ENCODE data around the gene ACAD8. TPM values are rescaled to one million over a fixed set of nuclear protein-coding genes. Genes with fewer than 3 reads are reported as not detected.

Gene ACAD8
- total RNA-seq, 1 donor from 2014 or later, result 13.0 TPM

DNA sequence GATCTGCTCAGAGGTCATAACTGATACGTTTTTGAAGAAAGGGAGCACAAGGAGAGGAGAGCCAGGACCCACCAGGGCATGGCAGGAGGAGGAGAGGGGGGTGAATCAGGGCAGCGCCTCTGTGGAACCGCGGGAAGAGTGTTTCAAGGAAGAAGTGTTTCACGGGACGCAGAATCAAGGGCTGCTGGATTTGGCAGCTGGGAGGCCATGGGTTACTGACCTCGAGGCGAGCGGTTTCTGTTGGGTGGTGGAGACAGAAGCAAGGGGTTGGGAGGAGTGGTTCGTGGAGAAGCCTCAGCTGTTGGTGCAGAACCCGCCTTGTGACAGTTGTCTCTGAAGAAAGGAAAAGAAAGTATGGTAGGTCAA lies 15.8 kb upstream of the ACAD8 start:
- peaks cover 0 to 6% (median 0%) of the 10 kb centered on the region in 3 donors for H3K4me1 ChIP-seq (ENCODE audit: control insufficient read depth in 3 of 3, insufficient read depth in 3 of 3, low read length in 3 of 3)
- no peak overlapping the region for H3K27ac ChIP-seq (ENCODE audit: low read depth, low read length)
- no peaks in the 10 kb centered on the region for H3K9me3 ChIP-seq (ENCODE audit: control insufficient read depth in 3 of 3, low read length in 3 of 3)
- H3K9ac ChIP-seq (ENCODE audit: low read depth in 1 of 3, low read length in 3 of 3), result no peak overlapping the region
- no peaks in the 10 kb centered on the region for H3K27me3 ChIP-seq (ENCODE audit: control insufficient read depth in 3 of 3, insufficient read depth in 3 of 3, low read length in 3 of 3)
- H3K36me3 ChIP-seq (ENCODE audit: control insufficient read depth in 3 of 3, insufficient read depth in 3 of 3, low read length in 3 of 3), result peaks cover 37 to 57% (median 45%) of the 10 kb centered on the region in 3 donors
- no peak overlapping the region for H3K4me3 ChIP-seq (ENCODE audit: low read length in 3 of 3)

DNA sequence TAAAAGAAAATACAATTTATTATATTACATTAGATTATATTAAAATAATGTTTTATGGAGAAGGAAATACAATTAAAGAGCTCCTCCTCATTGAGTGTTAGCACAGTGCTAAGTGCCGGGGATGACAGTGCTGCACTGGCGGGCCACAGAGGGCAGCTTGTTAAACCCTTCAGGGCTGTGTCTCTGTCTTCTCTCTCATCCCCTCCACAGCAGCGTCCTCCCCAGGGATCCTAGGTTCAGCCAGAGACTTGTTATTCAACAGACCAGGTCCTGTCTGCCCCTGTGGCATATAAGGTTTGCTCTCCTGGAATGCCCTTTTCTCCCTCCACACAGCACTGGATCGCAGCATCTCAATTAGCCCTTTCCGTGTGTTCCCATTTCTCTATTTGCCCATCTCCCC lies 14.4 kb upstream of the ACAD8 start:
- Histone ChIP-seq H3K9ac (ENCODE audit: low read depth in 1 of 3, low read length in 3 of 3) (no peak overlapping the region), H3K9me3 (ENCODE audit: control insufficient read depth in 3 of 3, low read length in 3 of 3) (no peaks in the 10 kb centered on the region), H3K4me3 (ENCODE audit: low read length in 3 of 3) (no peak overlapping the region), H3K36me3 (ENCODE audit: control insufficient read depth in 3 of 3, insufficient read depth in 3 of 3, low read length in 3 of 3) (peaks cover 47 to 71% (median 59%) of the 10 kb centered on the region in 3 donors), H3K4me1 (ENCODE audit: control insufficient read depth in 3 of 3, insufficient read depth in 3 of 3, low read length in 3 of 3) (no peaks in the 10 kb centered on the region), H3K27ac (ENCODE audit: low read depth, low read length) (no peak overlapping the region), H3K27me3 (ENCODE audit: control insufficient read depth in 3 of 3, insufficient read depth in 3 of 3, low read length in 3 of 3) (no peaks in the 10 kb centered on the region)

DNA sequence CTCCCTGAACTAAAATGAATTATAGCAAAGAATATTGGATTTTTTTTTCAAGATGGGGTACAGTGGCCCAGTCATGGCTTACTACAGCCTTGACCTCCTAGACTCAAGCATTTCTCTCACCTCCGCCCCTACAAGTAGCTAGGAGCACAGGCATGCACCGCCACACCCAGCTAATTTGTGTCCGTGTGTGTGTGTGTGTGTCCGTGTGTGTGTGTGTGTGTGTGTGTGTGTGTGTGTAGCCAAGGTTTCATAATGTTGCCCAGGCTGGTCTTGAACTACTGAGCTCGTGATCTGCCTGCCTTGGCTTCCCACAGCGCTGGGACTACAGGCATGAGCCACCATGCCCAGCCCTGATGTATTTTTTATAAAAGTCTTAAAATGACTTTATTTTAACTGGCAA lies 12.8 kb upstream of the ACAD8 start:
- H3K9ac ChIP-seq (ENCODE audit: low read depth in 1 of 3, low read length in 3 of 3), result no peak overlapping the region
- H3K4me1 ChIP-seq (ENCODE audit: control insufficient read depth in 3 of 3, insufficient read depth in 3 of 3, low read length in 3 of 3), result no peaks in the 10 kb centered on the region
- no peak overlapping the region for H3K27ac ChIP-seq (ENCODE audit: low read depth, low read length)
- H3K4me3 ChIP-seq (ENCODE audit: low read length in 3 of 3), result no peak overlapping the region
- no peaks in the 10 kb centered on the region for H3K9me3 ChIP-seq (ENCODE audit: control insufficient read depth in 3 of 3, low read length in 3 of 3)
- H3K27me3 ChIP-seq (ENCODE audit: control insufficient read depth in 3 of 3, insufficient read depth in 3 of 3, low read length in 3 of 3), result no peaks in the 10 kb centered on the region
- peaks cover 57 to 76% (median 64%) of the 10 kb centered on the region in 3 donors for H3K36me3 ChIP-seq (ENCODE audit: control insufficient read depth in 3 of 3, insufficient read depth in 3 of 3, low read length in 3 of 3)

DNA sequence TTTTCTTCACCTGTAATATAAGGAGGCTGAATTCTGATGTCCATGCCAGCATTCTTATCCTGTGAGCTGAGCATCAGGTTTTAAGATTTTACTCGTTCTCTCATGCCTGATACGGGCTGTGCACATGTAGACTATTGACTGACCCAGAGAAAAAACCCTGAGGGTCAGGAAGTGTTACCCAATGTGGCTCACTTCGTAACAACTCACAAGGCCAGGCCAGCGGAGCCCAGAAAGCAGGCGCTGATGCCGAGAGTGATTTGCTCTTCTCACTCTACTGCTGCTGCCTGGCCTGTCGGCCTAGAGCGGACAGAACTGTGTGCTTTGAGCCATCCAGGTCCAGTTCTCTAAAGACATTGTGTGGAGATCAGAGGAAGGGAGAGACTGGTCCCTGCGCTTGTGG lies 11.0 kb upstream of the ACAD8 start:
- Histone ChIP-seq H3K27me3 (ENCODE audit: control insufficient read depth in 3 of 3, insufficient read depth in 3 of 3, low read length in 3 of 3) (no peaks in the 10 kb centered on the region), H3K4me3 (ENCODE audit: low read length in 3 of 3) (no peak overlapping the region), H3K27ac (ENCODE audit: low read depth, low read length) (no peak overlapping the region), H3K9ac (ENCODE audit: low read depth in 1 of 3, low read length in 3 of 3) (peak overlapping the region in 1 of 3 donors; percentile 11), H3K9me3 (ENCODE audit: control insufficient read depth in 3 of 3, low read length in 3 of 3) (no peaks in the 10 kb centered on the region), H3K4me1 (ENCODE audit: control insufficient read depth in 3 of 3, insufficient read depth in 3 of 3, low read length in 3 of 3) (no peaks in the 10 kb centered on the region), H3K36me3 (ENCODE audit: control insufficient read depth in 3 of 3, insufficient read depth in 3 of 3, low read length in 3 of 3) (peaks cover 75 to 82% (median 81%) of the 10 kb centered on the region in 3 donors)

DNA sequence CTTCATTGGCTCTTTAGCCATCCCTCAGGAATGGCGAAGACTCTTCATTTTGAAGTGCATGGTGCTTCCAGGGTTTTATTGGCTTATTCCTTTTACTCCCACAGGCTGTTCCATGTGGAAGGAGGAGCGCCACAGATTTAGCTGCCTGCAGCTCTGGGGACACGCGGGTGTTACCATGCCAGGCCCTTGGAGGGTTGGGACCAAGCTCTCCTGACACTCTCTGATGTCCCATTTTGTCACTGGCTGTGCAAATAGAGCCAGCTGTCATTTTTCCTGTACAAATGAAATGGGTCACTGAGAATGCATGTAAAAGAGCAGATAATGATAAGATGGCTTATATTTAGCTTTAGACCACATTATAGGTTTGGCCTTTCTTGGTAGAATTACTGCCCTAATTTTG lies 9.5 kb upstream of the ACAD8 start:
- no peaks in the 10 kb centered on the region for H3K4me1 ChIP-seq (ENCODE audit: control insufficient read depth in 3 of 3, insufficient read depth in 3 of 3, low read length in 3 of 3)
- no peaks in the 10 kb centered on the region for H3K9me3 ChIP-seq (ENCODE audit: control insufficient read depth in 3 of 3, low read length in 3 of 3)
- no peak overlapping the region for H3K9ac ChIP-seq (ENCODE audit: low read depth in 1 of 3, low read length in 3 of 3)
- peaks cover 81 to 95% (median 91%) of the 10 kb centered on the region in 3 donors for H3K36me3 ChIP-seq (ENCODE audit: control insufficient read depth in 3 of 3, insufficient read depth in 3 of 3, low read length in 3 of 3)
- H3K4me3 ChIP-seq (ENCODE audit: low read length in 3 of 3), result no peak overlapping the region
- no peak overlapping the region for H3K27ac ChIP-seq (ENCODE audit: low read depth, low read length)
- H3K27me3 ChIP-seq (ENCODE audit: control insufficient read depth in 3 of 3, insufficient read depth in 3 of 3, low read length in 3 of 3), result no peaks in the 10 kb centered on the region

DNA sequence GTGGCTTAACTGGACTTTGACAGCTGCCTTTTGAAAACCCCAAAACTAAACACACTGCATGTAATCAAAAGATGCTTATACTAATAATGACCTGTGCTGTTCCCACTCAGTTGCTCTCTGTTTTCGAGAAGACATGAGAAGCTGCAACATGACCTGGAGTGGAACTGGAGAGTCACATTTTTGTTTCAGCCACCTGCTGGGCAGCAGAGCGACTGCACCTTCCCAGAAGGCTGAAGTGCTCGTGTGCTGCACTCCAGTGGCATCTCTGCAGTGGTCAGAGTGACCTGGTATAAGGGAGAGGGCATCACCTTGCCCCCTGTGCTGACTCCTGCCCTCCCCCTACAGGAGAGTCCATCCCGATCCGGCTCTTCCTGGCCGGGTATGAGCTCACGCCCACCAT lies 8.8 kb upstream of the ACAD8 start:
- no peaks in the 10 kb centered on the region for H3K27me3 ChIP-seq (ENCODE audit: control insufficient read depth in 3 of 3, insufficient read depth in 3 of 3, low read length in 3 of 3)
- no peaks in the 10 kb centered on the region for H3K4me1 ChIP-seq (ENCODE audit: control insufficient read depth in 3 of 3, insufficient read depth in 3 of 3, low read length in 3 of 3)
- H3K4me3 ChIP-seq (ENCODE audit: low read length in 3 of 3), result no peak overlapping the region
- no peak overlapping the region for H3K9ac ChIP-seq (ENCODE audit: low read depth in 1 of 3, low read length in 3 of 3)
- H3K27ac ChIP-seq (ENCODE audit: low read depth, low read length), result no peak overlapping the region
- H3K9me3 ChIP-seq (ENCODE audit: control insufficient read depth in 3 of 3, low read length in 3 of 3), result no peaks in the 10 kb centered on the region
- peaks cover 78 to 93% (median 91%) of the 10 kb centered on the region in 3 donors for H3K36me3 ChIP-seq (ENCODE audit: control insufficient read depth in 3 of 3, insufficient read depth in 3 of 3, low read length in 3 of 3)

DNA sequence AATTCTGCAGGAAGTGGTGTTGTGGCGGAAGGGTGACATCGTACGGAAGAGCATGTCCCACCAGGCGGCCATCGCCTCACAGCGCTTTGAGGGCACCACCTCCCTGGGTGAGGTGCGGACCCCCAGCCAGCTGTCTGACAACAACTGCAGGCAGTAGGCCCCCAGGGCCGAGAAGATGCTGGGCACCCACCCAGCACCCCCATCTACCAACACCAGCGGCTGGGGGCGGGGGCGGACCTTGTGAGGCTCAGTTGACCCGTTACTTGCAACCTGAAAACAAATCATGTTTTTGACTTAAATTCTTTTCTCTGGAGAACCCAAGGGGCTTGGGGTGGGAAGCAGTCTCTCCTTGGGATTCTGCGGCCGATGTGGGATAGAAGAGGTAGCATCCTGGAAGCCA lies 7.9 kb upstream of the ACAD8 start:
- H3K36me3 ChIP-seq (ENCODE audit: control insufficient read depth in 3 of 3, insufficient read depth in 3 of 3, low read length in 3 of 3), result peaks cover 79 to 93% (median 93%) of the 10 kb centered on the region in 3 donors
- no peak overlapping the region for H3K27ac ChIP-seq (ENCODE audit: low read depth, low read length)
- no peaks in the 10 kb centered on the region for H3K9me3 ChIP-seq (ENCODE audit: control insufficient read depth in 3 of 3, low read length in 3 of 3)

DNA sequence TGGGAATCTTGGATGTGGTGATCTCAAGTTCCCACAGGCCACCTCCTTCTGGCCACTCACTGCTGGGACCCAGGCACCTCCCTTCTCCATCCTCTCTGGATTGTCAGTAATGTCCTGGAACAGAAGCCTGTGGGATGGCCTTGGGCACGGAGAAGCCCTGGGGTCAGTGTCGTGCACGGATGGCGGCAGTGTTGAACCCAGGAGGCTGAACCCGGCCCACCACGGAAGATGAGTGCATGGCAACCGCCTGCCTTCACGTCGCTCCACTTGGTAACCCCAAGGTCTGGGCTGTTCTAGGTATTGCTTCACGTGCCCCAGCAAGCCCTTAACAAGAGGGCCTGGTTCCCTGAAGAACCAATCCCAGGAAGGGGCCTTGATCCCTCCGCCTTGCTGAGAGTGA lies 7.3 kb upstream of the ACAD8 start:
- Histone ChIP-seq H3K36me3 (ENCODE audit: control insufficient read depth in 3 of 3, insufficient read depth in 3 of 3, low read length in 3 of 3) (peaks cover 75 to 96% (median 94%) of the 10 kb centered on the region in 3 donors), H3K27ac (ENCODE audit: low read depth, low read length) (no peak overlapping the region), H3K4me1 (ENCODE audit: control insufficient read depth in 3 of 3, insufficient read depth in 3 of 3, low read length in 3 of 3) (no peaks in the 10 kb centered on the region), H3K9ac (ENCODE audit: low read depth in 1 of 3, low read length in 3 of 3) (no peak overlapping the region), H3K9me3 (ENCODE audit: control insufficient read depth in 3 of 3, low read length in 3 of 3) (no peaks in the 10 kb centered on the region), H3K4me3 (ENCODE audit: low read length in 3 of 3) (no peak overlapping the region), H3K27me3 (ENCODE audit: control insufficient read depth in 3 of 3, insufficient read depth in 3 of 3, low read length in 3 of 3) (no peaks in the 10 kb centered on the region)

More for the DNA sequence above, 7.9 kb upstream of the ACAD8 start:
- Histone ChIP-seq H3K4me1 (ENCODE audit: control insufficient read depth in 3 of 3, insufficient read depth in 3 of 3, low read length in 3 of 3) (no peaks in the 10 kb centered on the region), H3K27me3 (ENCODE audit: control insufficient read depth in 3 of 3, insufficient read depth in 3 of 3, low read length in 3 of 3) (no peaks in the 10 kb centered on the region), H3K4me3 (ENCODE audit: low read length in 3 of 3) (no peak overlapping the region), H3K9ac (ENCODE audit: low read depth in 1 of 3, low read length in 3 of 3) (no peak overlapping the region)

DNA sequence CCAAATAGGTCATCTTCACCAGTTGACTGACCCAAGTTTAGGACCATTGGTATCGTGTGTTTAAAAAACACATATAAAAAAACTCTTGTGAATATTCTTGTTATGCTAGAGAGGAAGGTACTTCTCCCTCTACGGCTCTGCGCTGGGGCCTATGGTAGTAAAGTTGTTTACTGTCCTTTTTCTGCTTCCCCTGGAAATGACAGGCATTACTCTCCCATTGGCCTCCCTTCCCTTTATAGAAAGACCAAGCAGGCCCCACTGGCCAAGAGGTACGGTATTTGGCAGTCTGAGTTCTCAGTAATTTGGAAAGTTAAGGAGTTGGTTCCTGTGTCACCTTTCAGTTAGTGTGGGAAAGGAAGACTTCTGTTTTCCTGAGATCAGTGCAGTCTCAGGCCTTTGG lies 6.7 kb upstream of the ACAD8 start:
- peaks cover 69 to 92% (median 90%) of the 10 kb centered on the region in 3 donors for H3K36me3 ChIP-seq (ENCODE audit: control insufficient read depth in 3 of 3, insufficient read depth in 3 of 3, low read length in 3 of 3)
- H3K27ac ChIP-seq (ENCODE audit: low read depth, low read length), result no peak overlapping the region
- no peaks in the 10 kb centered on the region for H3K9me3 ChIP-seq (ENCODE audit: control insufficient read depth in 3 of 3, low read length in 3 of 3)
- no peak overlapping the region for H3K9ac ChIP-seq (ENCODE audit: low read depth in 1 of 3, low read length in 3 of 3)
- H3K4me1 ChIP-seq (ENCODE audit: control insufficient read depth in 3 of 3, insufficient read depth in 3 of 3, low read length in 3 of 3), result peaks cover 0 to 3% (median 0%) of the 10 kb centered on the region in 3 donors
- no peaks in the 10 kb centered on the region for H3K27me3 ChIP-seq (ENCODE audit: control insufficient read depth in 3 of 3, insufficient read depth in 3 of 3, low read length in 3 of 3)
- no peak overlapping the region for H3K4me3 ChIP-seq (ENCODE audit: low read length in 3 of 3)

DNA sequence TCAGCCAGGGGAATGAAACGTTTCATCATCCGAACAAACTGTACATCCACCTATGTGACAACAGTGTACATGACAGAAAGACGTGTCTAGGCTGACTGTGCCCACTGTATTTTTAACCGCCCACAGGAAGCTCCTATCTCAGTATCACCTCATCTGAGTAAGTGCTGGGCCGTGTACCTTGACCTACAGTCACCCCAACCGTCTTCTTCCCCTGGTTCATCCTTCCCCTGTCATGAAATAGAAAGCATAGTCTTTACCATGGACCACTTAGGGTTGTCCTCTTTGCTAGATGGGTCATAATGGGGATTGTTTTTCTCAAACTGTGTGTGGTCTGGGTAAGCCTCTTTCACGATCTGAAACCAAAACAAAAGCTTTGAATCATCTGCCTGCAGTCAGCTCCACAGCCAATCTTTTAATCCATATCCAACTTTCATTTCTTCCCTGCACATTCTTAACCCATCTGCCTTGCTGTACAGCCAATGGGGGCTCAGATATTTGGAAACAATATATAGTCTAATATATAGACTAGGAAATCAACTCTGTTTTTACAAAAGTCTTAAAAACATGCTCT lies 4.4 kb upstream of the ACAD8 start:
- H3K4me1 ChIP-seq (ENCODE audit: control insufficient read depth in 3 of 3, insufficient read depth in 3 of 3, low read length in 3 of 3), result peaks cover 8 to 13% (median 10%) of the 10 kb centered on the region in 3 donors
- no peak overlapping the region for H3K4me3 ChIP-seq (ENCODE audit: low read length in 3 of 3)
- no peaks in the 10 kb centered on the region for H3K27me3 ChIP-seq (ENCODE audit: control insufficient read depth in 3 of 3, insufficient read depth in 3 of 3, low read length in 3 of 3)
- peaks cover 50 to 69% (median 67%) of the 10 kb centered on the region in 3 donors for H3K36me3 ChIP-seq (ENCODE audit: control insufficient read depth in 3 of 3, insufficient read depth in 3 of 3, low read length in 3 of 3)
- no peak overlapping the region for H3K9ac ChIP-seq (ENCODE audit: low read depth in 1 of 3, low read length in 3 of 3)
- H3K9me3 ChIP-seq (ENCODE audit: control insufficient read depth in 3 of 3, low read length in 3 of 3), result no peaks in the 10 kb centered on the region
- H3K27ac ChIP-seq (ENCODE audit: low read depth, low read length), result no peak overlapping the region
